ENCODE results near the gene TK2.

TK2 gene

GRCh38 chr16:66553223-66553622 lies 3.3 kb upstream of the TK2 start (continued):
- TF ChIP-seq OSR1 (CRISPR knock-in tag; IDR thresholded peaks at IDR 0.05): no peak

GRCh38 chr16:66552286-66553177 lies 2.6 kb upstream of the TK2 start, which contains the start of gene CKLF:
Gene CKLF, plus strand, starts transcription at chr16:66552576. Its CDS starts 140 bp downstream, at chr16:66552716.
- peak; percentile 78 for ATAC-seq

GRCh38 chr16:66551788-66552285 lies 1.9 kb upstream of the TK2 start:
- TF ChIP-seq ZFP30 (CRISPR knock-in tag; IDR thresholded peaks at IDR 0.05) (no peak), OSR1 (CRISPR knock-in tag; IDR thresholded peaks at IDR 0.05) (no peak), ZNF565 (CRISPR knock-in tag; conservative IDR thresholded peaks at IDR 0.05; ENCODE audit: low read depth) (no peak), BACH2 (CRISPR knock-in tag; IDR thresholded peaks at IDR 0.05; ENCODE audit: borderline replicate concordance) (no peak), ZNF70 (CRISPR knock-in tag; IDR thresholded peaks at IDR 0.05) (no peak), CREB5 (CRISPR knock-in tag; IDR thresholded peaks at IDR 0.05; ENCODE audit: low read depth) (no peak), PPARA (CRISPR knock-in tag; IDR thresholded peaks at IDR 0.05; ENCODE audit: borderline replicate concordance) (no peak), ZC3H10 (CRISPR knock-in tag; IDR thresholded peaks at IDR 0.05) (no peak), SNAI2 (CRISPR knock-in tag; IDR thresholded peaks at IDR 0.05) (no peak), ZNF8 (CRISPR knock-in tag; IDR thresholded peaks at IDR 0.05) (no peak), TCF4 (CRISPR knock-in tag; IDR thresholded peaks at IDR 0.05; ENCODE audit: borderline replicate concordance) (no peak), ARNTL (CRISPR knock-in tag; IDR thresholded peaks at IDR 0.05; ENCODE audit: borderline replicate concordance, low read depth) (no peak), ESRRG (CRISPR knock-in tag; IDR thresholded peaks at IDR 0.05) (no peak), POU6F1 (CRISPR knock-in tag; IDR thresholded peaks at IDR 0.05; ENCODE audit: borderline replicate concordance, low read depth) (no peak), ISL1 (CRISPR knock-in tag; IDR thresholded peaks at IDR 0.05) (no peak), TOX (CRISPR knock-in tag; IDR thresholded peaks at IDR 0.05; ENCODE audit: borderline replicate concordance) (no peak), CSDC2 (CRISPR knock-in tag; IDR thresholded peaks at IDR 0.05) (no peak)
- no peak; the same call in 2 of the 3 replicates for ATAC-seq

More at GRCh38 chr16:66552286-66553177, 2.6 kb upstream of the TK2 start, which contains the start of gene CKLF:
- TF ChIP-seq ISL1 (CRISPR knock-in tag; IDR thresholded peaks at IDR 0.05) (no peak), TSHZ2 (CRISPR knock-in tag; IDR thresholded peaks at IDR 0.05) (peak; percentile 25; the same call in 1 of the 2 replicates)

GRCh38 chr16:66551348-66551759 lies 1.4 kb upstream of the TK2 start:
- ATAC-seq: peak; percentile 25
- TF ChIP-seq ZFP30 (CRISPR knock-in tag; IDR thresholded peaks at IDR 0.05) (no peak), CREB5 (CRISPR knock-in tag; IDR thresholded peaks at IDR 0.05; ENCODE audit: low read depth) (no peak), ARNTL (CRISPR knock-in tag; IDR thresholded peaks at IDR 0.05; ENCODE audit: borderline replicate concordance, low read depth) (no peak), SNAI2 (CRISPR knock-in tag; IDR thresholded peaks at IDR 0.05) (no peak), GLIS3 (CRISPR knock-in tag; IDR thresholded peaks at IDR 0.05) (no peak), ZNF70 (CRISPR knock-in tag; IDR thresholded peaks at IDR 0.05) (no peak), ZFP3 (CRISPR knock-in tag; IDR thresholded peaks at IDR 0.05) (no peak), ISL1 (CRISPR knock-in tag; IDR thresholded peaks at IDR 0.05) (no peak), OSR1 (CRISPR knock-in tag; IDR thresholded peaks at IDR 0.05) (no peak), ZNF565 (CRISPR knock-in tag; conservative IDR thresholded peaks at IDR 0.05; ENCODE audit: low read depth) (no peak), TOX (CRISPR knock-in tag; IDR thresholded peaks at IDR 0.05; ENCODE audit: borderline replicate concordance) (no peak), ESRRG (CRISPR knock-in tag; IDR thresholded peaks at IDR 0.05) (no peak), BACH2 (CRISPR knock-in tag; IDR thresholded peaks at IDR 0.05; ENCODE audit: borderline replicate concordance) (no peak), ZNF8 (CRISPR knock-in tag; IDR thresholded peaks at IDR 0.05) (no peak), CSDC2 (CRISPR knock-in tag; IDR thresholded peaks at IDR 0.05) (no peak), ZC3H10 (CRISPR knock-in tag; IDR thresholded peaks at IDR 0.05) (no peak), PATZ1 (CRISPR knock-in tag; IDR thresholded peaks at IDR 0.05; ENCODE audit: borderline replicate concordance) (no peak), TCF4 (CRISPR knock-in tag; IDR thresholded peaks at IDR 0.05; ENCODE audit: borderline replicate concordance) (no peak), POU6F1 (CRISPR knock-in tag; IDR thresholded peaks at IDR 0.05; ENCODE audit: borderline replicate concordance, low read depth) (no peak), PPARA (CRISPR knock-in tag; IDR thresholded peaks at IDR 0.05; ENCODE audit: borderline replicate concordance) (no peak)

Data from SK-N-SH treated with all-trans-retinoic acid at 6 μM for 48 hours (cell line).